GM18505 (cell line): ENCODE results near the gene CACYBP.

Source experiments
- ATAC-seq: cut with Tn5 transposase; IDR thresholded peaks from one replicate; pipeline ENCODE4 v1.9.1; 2021; ENCODE audit not compliant: unreplicated experiment
- POLR2A ChIP-seq: IDR thresholded peaks from 4 replicates; pipeline ENCODE4 v1.6.1; 2011; ENCODE audit warnings: borderline replicate concordance; ENCODE audit not compliant: insufficient read depth, insufficient read length; ENCODE audit errors: extremely low read depth

Gene CACYBP

GRCh38 chr1:174999936-175000696 is at the start of gene CACYBP:
Gene CACYBP (plus strand): TSS chr1:174999947. CDS start chr1:175000181, 234 bp downstream.
- TF ChIP-seq POLR2A, result no peak
- ATAC-seq, result peak; percentile 12

GRCh38 chr1:174953285-174954072 is 46.3 kb upstream of the CACYBP start:
- no peak for ATAC-seq
- TF ChIP-seq POLR2A, result no peak

DNA sequence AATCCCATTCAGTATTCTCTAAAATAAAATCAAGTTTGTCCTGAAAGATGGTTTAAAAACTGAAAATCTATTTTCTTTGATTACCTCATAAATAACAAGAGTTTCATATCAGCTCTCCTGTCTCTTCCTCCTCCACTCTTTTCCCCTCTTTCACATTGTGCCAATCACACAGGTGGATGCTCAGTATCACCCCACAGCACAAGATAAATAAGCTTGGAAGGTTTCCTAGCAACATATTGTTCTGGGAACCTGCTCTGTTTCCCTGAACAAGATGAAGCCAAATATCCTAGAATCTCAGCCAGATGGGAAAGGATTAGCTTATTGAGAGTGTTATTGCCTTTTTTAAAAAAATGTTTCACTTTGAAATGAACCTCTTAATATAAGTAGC is 45.7 kb upstream of the CACYBP start:
- no peak for ATAC-seq
- TF ChIP-seq POLR2A, result no peak

DNA sequence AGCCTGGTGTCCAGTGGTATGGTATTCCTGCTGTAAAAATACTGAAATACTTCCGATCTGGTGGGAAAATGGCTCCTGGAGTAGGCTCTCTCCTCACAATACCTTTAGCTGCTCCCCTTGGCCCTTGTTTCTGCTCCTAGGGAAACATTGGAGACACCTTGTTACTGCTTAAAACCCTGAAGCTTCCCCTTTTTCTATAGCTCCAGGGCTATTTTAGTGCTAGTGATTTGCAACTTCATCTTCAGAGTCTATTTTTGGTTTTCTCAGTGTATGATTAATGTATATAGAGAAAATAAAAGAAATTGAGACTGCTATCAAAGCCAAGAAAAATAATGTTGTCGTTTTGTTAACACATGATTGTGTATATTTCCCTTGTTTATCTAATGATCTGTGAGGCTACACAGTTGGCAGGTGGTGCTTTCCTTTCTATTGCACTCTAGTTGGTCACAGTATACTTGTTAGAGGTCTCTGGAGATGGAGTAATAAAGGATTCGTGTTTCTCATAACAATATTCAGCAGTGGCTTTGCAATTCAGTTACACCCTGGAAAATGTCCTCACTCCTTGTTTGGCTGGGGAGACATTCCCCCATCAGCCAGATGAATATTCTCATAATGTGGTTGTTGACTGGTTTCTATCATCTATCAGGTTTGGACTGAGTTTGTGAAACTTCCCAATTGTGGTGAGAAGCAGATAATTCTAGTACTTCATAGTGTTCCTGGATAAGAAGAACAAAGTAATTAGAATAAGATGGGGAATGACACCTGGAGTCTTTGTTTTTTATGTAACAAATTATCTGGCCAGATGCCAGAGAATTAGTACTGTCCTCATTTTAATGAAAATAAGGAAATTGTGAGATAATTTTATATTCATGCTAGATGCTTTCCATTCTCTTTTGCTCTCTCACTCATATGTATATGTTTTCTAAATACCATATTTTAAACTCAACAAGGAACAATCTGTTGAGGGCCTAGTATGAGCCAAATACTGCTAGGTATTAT is 44.8 kb upstream of the CACYBP start:
- TF ChIP-seq POLR2A, result no peak
- no peak for ATAC-seq

DNA sequence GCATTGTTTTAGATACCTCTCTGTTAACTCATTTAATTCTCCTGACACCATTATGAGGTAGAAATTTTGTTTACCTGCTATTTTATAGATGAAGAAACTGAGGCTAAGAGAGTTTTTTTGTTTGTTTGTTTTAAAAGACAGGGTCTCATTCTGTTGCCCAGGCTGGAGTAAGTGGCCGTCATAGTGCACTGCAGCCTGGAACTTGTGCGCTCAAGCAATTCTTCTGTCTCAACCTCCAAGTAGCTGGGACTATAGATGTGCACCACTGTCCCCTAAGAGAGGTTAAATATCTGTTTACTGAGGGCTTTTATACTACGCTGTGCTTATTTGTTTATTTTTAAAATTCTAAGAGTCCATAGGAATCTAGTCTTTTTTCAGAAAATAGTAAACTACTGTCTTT is 43.7 kb upstream of the CACYBP start:
- TF ChIP-seq POLR2A, result no peak
- ATAC-seq, result no peak

DNA sequence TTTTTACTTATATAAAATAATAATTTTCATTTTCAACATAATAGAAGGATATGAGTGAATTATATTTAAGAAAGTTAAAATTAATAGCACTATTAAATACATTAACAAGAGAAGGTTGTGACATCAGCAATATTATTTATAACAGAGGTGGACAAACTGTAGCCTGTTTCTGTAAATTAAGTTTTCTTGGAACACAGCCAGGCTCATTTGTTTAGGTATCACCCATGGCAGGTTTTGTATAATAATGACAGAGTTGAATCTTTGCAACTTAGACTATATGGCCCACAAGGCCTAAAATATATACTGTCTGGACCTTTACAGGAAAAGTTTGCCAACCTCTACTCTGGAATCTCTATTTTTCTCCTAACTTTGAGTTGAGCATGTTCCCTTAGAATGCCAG is 42.8 kb upstream of the CACYBP start:
- ATAC-seq, result no peak
- no peak for TF ChIP-seq POLR2A

GRCh38 chr1:174957829-174958228 is 41.9 kb upstream of the CACYBP start:
- TF ChIP-seq POLR2A, result no peak
- ATAC-seq, result no peak

DNA sequence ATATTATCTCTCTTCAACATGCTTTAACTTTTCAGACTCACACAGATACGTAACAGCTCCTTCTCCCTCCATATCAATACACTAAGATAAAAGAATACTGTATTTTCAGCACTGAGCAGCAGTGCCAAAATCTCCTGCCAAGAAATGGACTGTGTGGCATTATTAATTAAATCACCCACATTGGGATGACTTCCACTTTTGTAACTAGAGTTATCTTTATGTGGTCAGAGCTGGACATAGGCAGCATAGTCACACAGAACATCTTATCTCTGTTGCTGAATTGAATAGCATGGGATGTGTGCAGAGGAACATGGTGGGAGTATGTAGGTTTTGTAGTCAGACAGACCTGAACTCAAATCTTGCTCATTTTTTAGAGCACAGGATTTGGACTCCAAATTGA is 41.4 kb upstream of the CACYBP start:
- TF ChIP-seq POLR2A, result no peak
- no peak for ATAC-seq

DNA sequence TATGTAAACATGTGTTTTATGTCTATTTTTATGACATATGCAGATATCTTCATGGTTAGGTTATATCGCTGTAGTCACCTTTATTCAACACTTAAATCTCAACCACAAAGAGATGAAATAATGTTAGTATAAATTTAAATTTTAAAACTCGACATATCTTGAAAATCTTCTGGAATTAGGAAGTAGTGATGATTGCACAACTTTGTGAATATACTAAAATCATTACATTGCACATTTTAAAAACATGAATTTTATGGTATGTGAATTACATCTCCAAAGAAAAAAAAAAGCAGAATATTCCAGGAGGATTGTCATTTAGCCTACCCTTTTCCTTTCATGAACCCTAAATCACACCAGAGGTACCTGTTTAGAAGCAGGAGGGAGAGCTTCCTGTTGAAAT is 39.4 kb upstream of the CACYBP start:
- TF ChIP-seq POLR2A, result no peak
- no peak for ATAC-seq

GRCh38 chr1:174963529-174964125 is 36.1 kb upstream of the CACYBP start:
- TF ChIP-seq POLR2A, result no peak
- no peak for ATAC-seq

- TF ChIP-seq POLR2A, result no peak
- no peak for ATAC-seq
Observed at GRCh38 chr1:174964261-174964971, 35.3 kb upstream of the CACYBP start.

- ATAC-seq, result no peak
- no peak for TF ChIP-seq POLR2A
Observed at GRCh38 chr1:174964972-174965361, 34.8 kb upstream of the CACYBP start.
